SJSA1 (cell line): ENCODE data around the gene NMB. TPM values are rescaled to one million over a fixed set of nuclear protein-coding genes. Genes with fewer than 3 reads are reported as not detected.

ENCODE experiments used
- DNase-seq, 2 experiments: peaks; one replicate each; pipeline ENCODE4 v3.0.0-alpha.2; 2015 to 2020; ENCODE audit warnings: low spot score in 2 of 2, low read depth in 1 of 2
- H3K27ac ChIP-seq: fragments of 250-450 bp; sonication (Bioruptor Pico); 2 replicates; pipeline ENCODE4 v1.5.1; 2020; ENCODE audit warnings: mild to moderate bottlenecking, moderate library complexity
- H3K27me3 ChIP-seq: fragments of 250-450 bp; sonication (Bioruptor Pico); replicated peaks from 2 replicates; pipeline ENCODE4 v1.5.1; 2020; ENCODE audit warnings: mild to moderate bottlenecking, moderate library complexity
- H3K36me3 ChIP-seq: fragments of 250-450 bp; sonication (Bioruptor Pico); 2 replicates; pipeline ENCODE4 v1.5.1; 2020; ENCODE audit warnings: mild to moderate bottlenecking
- H3K4me1 ChIP-seq: fragments of 250-450 bp; sonication (Bioruptor Pico); replicated peaks from 2 replicates; pipeline ENCODE4 v1.6.1; 2021; ENCODE audit warnings: mild to moderate bottlenecking
- H3K4me3 ChIP-seq: fragments of 250-450 bp; sonication (Bioruptor Pico); 2 replicates; pipeline ENCODE4 v1.5.1; 2020; ENCODE audit warnings: mild to moderate bottlenecking
- H3K9me3 ChIP-seq: fragments of 250-450 bp; sonication (Bioruptor Pico); replicated peaks from 2 replicates; pipeline ENCODE4 v1.5.1; 2020; ENCODE audit warnings: mild to moderate bottlenecking
- total RNA-seq: library from RNA; depleted of rRNA; stranded (reverse); fragments of >200 nt; shearing (Covaris generic); gene quantifications from 2 replicates; pipeline ENCODE4 v1.2.3, GENCODE V29; 2014; rRNA removed

The NMB gene
- total RNA-seq, 1 experiment from 2014 or later: 1.7 TPM

GRCh38 chr15:84621358-84621979 lies 36.5 kb downstream of the NMB start:
- no peak for DNase-seq
- Histone ChIP-seq H3K27me3 (no peaks in the 10 kb centered on the region), H3K4me1 (no peaks in the 10 kb centered on the region), H3K36me3 (peaks cover 33% of the 10 kb centered on the region), H3K4me3 (no peak overlapping the region), H3K9me3 (peaks cover 30% of the 10 kb centered on the region), H3K27ac (no peak overlapping the region)

DNA sequence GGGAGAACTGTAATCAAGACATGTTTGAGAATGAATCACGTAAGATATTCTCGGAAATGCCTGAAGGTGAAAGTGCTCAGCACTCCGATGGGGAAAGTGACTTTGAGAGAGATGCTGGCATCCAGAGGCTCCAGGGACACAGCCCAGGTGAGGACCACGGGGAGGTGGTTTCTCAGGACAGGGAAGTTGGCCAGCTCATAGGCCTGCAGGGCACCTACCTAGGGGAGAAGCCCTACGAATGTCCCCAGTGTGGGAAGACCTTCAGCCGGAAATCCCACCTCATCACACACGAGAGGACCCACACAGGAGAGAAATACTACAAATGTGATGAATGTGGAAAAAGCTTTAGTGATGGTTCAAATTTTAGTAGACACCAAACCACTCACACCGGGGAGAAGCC lies 37.4 kb downstream of the NMB start:
- H3K4me3 ChIP-seq: no peak overlapping the region
- DNase-seq: no peak
- no peaks in the 10 kb centered on the region for H3K4me1 ChIP-seq
- peaks cover 33% of the 10 kb centered on the region for H3K36me3 ChIP-seq
- no peak overlapping the region for H3K27ac ChIP-seq
- H3K27me3 ChIP-seq: no peaks in the 10 kb centered on the region
- H3K9me3 ChIP-seq: peaks cover 30% of the 10 kb centered on the region

GRCh38 chr15:84616235-84616634 lies 41.8 kb downstream of the NMB start:
- H3K4me3 ChIP-seq: no peak overlapping the region
- no peaks in the 10 kb centered on the region for H3K4me1 ChIP-seq
- peaks cover 12% of the 10 kb centered on the region for H3K36me3 ChIP-seq
- no peak for DNase-seq
- H3K27me3 ChIP-seq: no peaks in the 10 kb centered on the region
- peaks cover 14% of the 10 kb centered on the region for H3K9me3 ChIP-seq
- H3K27ac ChIP-seq: no peak overlapping the region

GRCh38 chr15:84611631-84612030 lies 46.4 kb downstream of the NMB start:
- Histone ChIP-seq H3K27ac (no peak overlapping the region), H3K27me3 (no peaks in the 10 kb centered on the region)
- DNase-seq: no peak

GRCh38 chr15:84609818-84610525 lies 48.0 kb downstream of the NMB start:
- no peak for DNase-seq
- H3K4me3 ChIP-seq: no peak overlapping the region
- no peaks in the 10 kb centered on the region for H3K9me3 ChIP-seq
- peaks cover 32% of the 10 kb centered on the region for H3K36me3 ChIP-seq
- no peaks in the 10 kb centered on the region for H3K27me3 ChIP-seq
- H3K4me1 ChIP-seq: no peaks in the 10 kb centered on the region
- no peak overlapping the region for H3K27ac ChIP-seq

More at GRCh38 chr15:84611631-84612030, 46.4 kb downstream of the NMB start:
- Histone ChIP-seq H3K4me1 (no peaks in the 10 kb centered on the region), H3K36me3 (peaks cover 15% of the 10 kb centered on the region), H3K9me3 (no peaks in the 10 kb centered on the region), H3K4me3 (no peak overlapping the region)

DNA sequence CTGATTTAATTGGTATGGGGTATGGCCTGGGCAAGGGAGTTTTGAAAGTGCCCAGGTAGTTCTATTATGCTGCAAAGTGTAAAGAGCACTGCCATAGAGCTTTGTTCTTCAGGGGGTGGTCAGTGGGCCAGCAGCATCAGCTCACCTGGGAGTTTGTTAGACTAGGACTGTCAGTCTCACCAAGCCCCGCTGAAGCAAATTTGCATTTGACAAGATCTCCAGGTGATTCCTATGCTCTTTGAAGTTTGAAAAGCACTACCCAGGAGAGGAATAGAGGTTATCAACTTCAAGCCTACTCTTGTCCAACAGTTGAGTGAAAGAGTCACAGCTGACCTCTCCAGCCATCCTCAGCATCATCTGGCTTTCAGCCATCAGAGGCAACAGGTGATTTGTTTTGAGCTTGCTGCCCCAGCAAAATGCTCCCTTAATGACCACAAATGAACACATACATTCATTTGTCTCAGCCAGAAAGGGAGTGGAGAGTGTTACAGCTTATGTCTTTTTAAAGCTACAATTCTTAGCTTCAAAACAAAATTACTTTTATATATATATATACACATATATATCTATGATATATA lies 49.2 kb downstream of the NMB start:
- peaks cover 40% of the 10 kb centered on the region for H3K36me3 ChIP-seq
- H3K4me1 ChIP-seq: no peaks in the 10 kb centered on the region
- no peak for DNase-seq
- H3K4me3 ChIP-seq: no peak overlapping the region
- no peaks in the 10 kb centered on the region for H3K27me3 ChIP-seq
- H3K9me3 ChIP-seq: no peaks in the 10 kb centered on the region
- no peak overlapping the region for H3K27ac ChIP-seq

DNA sequence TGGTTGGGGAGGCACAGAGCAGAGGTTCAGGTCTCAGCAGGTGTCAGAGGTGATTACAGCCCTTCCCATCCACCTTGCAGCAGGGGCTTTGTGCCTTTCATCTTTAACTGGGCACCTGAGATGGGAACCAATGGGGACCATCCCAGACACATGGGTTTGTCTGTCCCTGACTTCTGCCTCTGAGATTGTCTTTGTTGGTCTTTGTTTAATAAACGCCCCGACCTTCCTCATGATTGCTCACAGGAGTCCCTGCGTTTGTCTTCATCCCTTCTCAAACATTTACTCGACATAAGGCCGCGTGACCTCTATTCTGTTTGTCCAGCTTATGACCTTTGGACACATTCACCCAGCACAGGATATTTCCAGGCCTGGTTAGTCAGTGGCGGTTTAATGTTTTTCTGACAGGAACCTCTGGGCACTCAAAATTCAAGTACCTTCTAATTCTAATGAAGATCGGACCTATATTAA lies 51.3 kb downstream of the NMB start:
- Histone ChIP-seq H3K27ac (no peak overlapping the region), H3K4me1 (no peaks in the 10 kb centered on the region), H3K36me3 (peaks cover 42% of the 10 kb centered on the region), H3K27me3 (no peaks in the 10 kb centered on the region), H3K4me3 (no peak overlapping the region), H3K9me3 (no peaks in the 10 kb centered on the region)
- no peak for DNase-seq

GRCh38 chr15:84605554-84605882 lies 52.5 kb downstream of the NMB start:
- H3K9me3 ChIP-seq: no peaks in the 10 kb centered on the region
- H3K4me3 ChIP-seq: no peak overlapping the region
- no peak overlapping the region for H3K27ac ChIP-seq
- peaks cover 46% of the 10 kb centered on the region for H3K36me3 ChIP-seq
- no peak for DNase-seq
- H3K27me3 ChIP-seq: no peaks in the 10 kb centered on the region
- H3K4me1 ChIP-seq: 0 out of 2 replicates have a peak, but pooled peaks cover 3% of the 10 kb centered on the region

Other genes with a start within 250 kb of the NMB start
- gene ZSCAN2, start 57.2 kb downstream of the NMB start, total RNA-seq: 8.1 and 10.1 TPM in 2 replicates
- gene WDR73, start 3.9 kb downstream of the NMB start, total RNA-seq: 16.2 and 22.8 TPM in 2 replicates
- gene SEC11A, start 57.9 kb upstream of the NMB start, total RNA-seq: 265 and 320 TPM in 2 replicates
- gene ZNF592, start 90.4 kb upstream of the NMB start, total RNA-seq: 7.9 and 10.4 TPM in 2 replicates
- gene ALPK3, start 159.2 kb upstream of the NMB start, total RNA-seq: 0.03 TPM in 1 of 2 replicates, not detected in the other
- not detected in 2 replicates for gene SLC28A1, start 226.5 kb upstream of the NMB start, total RNA-seq